Left lung (tissue), 10 donors: ENCODE results near the gene PLEKHG5. TPM values are rescaled to one million over a fixed set of nuclear protein-coding genes. Genes with fewer than 3 reads are reported as not detected.

Experiments used
- ATAC-seq: fragments of 200-7000 bp; cut with Tn5 transposase; one replicate; pipeline ENCODE4 v1.9.1; 2020; ENCODE audit warnings: moderate library complexity
- DNase-seq, 4 donors: peaks; one replicate each; pipeline ENCODE4 v3.0.0-alpha.2; 2013 to 2020
- H3K27ac ChIP-seq, 2 donors: fragments of 200-600 bp; sonication (generic) in 1 of 2; one replicate each; pipeline versions ENCODE4 v1.5.0 to v1.8.0; 2020 to 2021
- H3K27me3 ChIP-seq, 2 donors: fragments of 200-600 bp; sonication (generic) in 1 of 2; one replicate each; pipeline versions ENCODE4 v1.5.0 to v1.8.0; 2020 to 2021
- H3K36me3 ChIP-seq, 2 donors: fragments of 200-600 bp; sonication (generic) in 1 of 2; one replicate each; pipeline versions ENCODE4 v1.5.0 to v1.8.0; 2020 to 2021
- H3K4me1 ChIP-seq, 2 donors: fragments of 200-600 bp; one replicate each; pipeline ENCODE4 v1.8.0; 2021
- H3K4me3 ChIP-seq, 2 donors: fragments of 200-600 bp; sonication (generic) in 1 of 2; one replicate each; pipeline versions ENCODE4 v1.5.0 to v1.8.0; 2020 to 2021; ENCODE audit warnings: mild to moderate bottlenecking in 1 of 2
- H3K9me3 ChIP-seq, 2 donors: fragments of 200-600 bp; sonication (generic) in 1 of 2; one replicate each; pipeline versions ENCODE4 v1.5.0 to v1.8.0; 2020 to 2021
- intact Hi-C, 2 donors: fragments of 100-400 bp; cut with DNase I; formaldehyde crosslinking; loops; one replicate each; pipeline versions ENCODE4 v1.11.2 to v1.14.2; 2022
- polyA plus RNA-seq, 6 donors: library from polyadenylated mRNA; unstranded; fragments of 120-200 nt; gene quantifications; one replicate each; pipeline ENCODE4 v1.2.1, GENCODE V29; 2013; ENCODE audit not compliant: insufficient read length in 6 of 6
- total RNA-seq, 2 donors: library from RNA; stranded (reverse); fragmentation: NEBNext Ultra II Directional; extraction: Animal tissue kit (Norgen Biotek cat#: 25700); gene quantifications; one replicate each; pipeline ENCODE4 v1.2.1, GENCODE V29; 2021
- TF ChIP-seq, protein P1 (sequence below), 2 donors: fragments of 200-600 bp; sonication (generic) in 1 of 2; IDR thresholded peaks; one replicate each; pipeline versions ENCODE4 v1.5.0 to v1.8.0; 2021; ENCODE audit warnings: antibody characterized with exemption in 2 of 2
- donor health status: DM: no; HTN: yes; CAD: no.
- donor health status: DM: no; HTN: no; CAD: no.

The PLEKHG5 gene
- total and polyA plus RNA-seq, 8 donors: 6.3 to 35.7 (median 28.8) TPM

DNA sequence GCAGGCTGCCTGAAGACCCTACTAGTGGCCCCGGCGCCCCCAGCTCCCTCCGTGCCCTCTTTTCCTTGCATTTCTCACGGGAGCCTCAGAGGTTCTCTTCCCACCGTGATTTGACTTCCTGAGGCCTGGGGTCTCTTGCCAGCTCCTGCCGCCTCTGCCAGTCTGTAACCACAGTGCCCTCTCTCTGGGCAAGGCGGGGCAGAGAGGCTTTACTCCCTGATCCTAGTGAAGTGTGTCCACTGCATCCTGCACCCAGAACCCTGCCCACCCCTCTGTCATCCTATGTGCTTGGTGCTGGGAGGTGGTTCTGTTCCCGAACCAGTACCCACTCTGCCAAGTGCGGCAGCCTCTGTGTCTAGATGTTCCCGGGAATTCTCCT lies 64.5 kb downstream of the PLEKHG5 start:
- intact Hi-C loops: no loop called here
- no peak overlapping the region for H3K27ac ChIP-seq
- DNase-seq (no peak), ATAC-seq (no peak)
- no peaks in the 10 kb centered on the region for H3K9me3 ChIP-seq
- TF ChIP-seq, protein P1, sequence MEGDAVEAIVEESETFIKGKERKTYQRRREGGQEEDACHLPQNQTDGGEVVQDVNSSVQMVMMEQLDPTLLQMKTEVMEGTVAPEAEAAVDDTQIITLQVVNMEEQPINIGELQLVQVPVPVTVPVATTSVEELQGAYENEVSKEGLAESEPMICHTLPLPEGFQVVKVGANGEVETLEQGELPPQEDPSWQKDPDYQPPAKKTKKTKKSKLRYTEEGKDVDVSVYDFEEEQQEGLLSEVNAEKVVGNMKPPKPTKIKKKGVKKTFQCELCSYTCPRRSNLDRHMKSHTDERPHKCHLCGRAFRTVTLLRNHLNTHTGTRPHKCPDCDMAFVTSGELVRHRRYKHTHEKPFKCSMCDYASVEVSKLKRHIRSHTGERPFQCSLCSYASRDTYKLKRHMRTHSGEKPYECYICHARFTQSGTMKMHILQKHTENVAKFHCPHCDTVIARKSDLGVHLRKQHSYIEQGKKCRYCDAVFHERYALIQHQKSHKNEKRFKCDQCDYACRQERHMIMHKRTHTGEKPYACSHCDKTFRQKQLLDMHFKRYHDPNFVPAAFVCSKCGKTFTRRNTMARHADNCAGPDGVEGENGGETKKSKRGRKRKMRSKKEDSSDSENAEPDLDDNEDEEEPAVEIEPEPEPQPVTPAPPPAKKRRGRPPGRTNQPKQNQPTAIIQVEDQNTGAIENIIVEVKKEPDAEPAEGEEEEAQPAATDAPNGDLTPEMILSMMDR (IDR thresholded peaks at IDR 0.05): no peak
- peaks cover 32 to 96% of the 10 kb centered on the region in 2 donors for H3K27me3 ChIP-seq
- no peaks in the 10 kb centered on the region for H3K36me3 ChIP-seq
- peaks cover 9 to 24% of the 10 kb centered on the region in 2 donors for H3K4me1 ChIP-seq
- no peak overlapping the region for H3K4me3 ChIP-seq

- Histone ChIP-seq H3K27ac (no peak overlapping the region), H3K36me3 (no peaks in the 10 kb centered on the region), H3K9me3 (no peaks in the 10 kb centered on the region), H3K4me1 (peaks cover 9 to 24% of the 10 kb centered on the region in 2 donors), H3K4me3 (no peak overlapping the region), H3K27me3 (peaks cover 32 to 100% of the 10 kb centered on the region in 2 donors)
- DNase-seq: no peak
- ATAC-seq: no peak
- intact Hi-C loops: no loop called here
- TF ChIP-seq, protein P1 (IDR thresholded peaks at IDR 0.05): no peak
Measured at GRCh38 chr1:6426277-6426971, 65.0 kb downstream of the PLEKHG5 start.

DNA sequence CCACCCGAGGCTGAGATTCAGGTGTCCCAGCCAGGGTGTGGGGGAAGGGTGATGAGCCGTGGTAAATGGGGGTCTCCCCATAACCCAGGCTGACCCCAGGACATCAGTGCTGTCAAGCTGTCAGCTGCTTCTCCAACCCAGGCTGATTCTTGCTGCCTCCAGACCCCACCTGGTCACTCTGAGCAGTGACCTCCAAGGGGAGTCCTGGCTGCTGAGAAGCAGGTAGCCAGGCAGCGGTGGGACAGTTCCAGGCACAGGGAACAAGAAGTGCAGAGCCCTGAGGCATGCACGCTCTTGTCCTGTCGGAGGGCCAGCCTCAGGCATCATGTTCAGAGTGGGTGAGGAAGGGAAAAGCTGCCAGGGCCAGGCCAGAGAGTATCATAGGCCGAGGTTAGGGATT lies 65.8 kb downstream of the PLEKHG5 start:
- H3K4me1 ChIP-seq: peaks cover 9 to 25% of the 10 kb centered on the region in 2 donors
- no peaks in the 10 kb centered on the region for H3K9me3 ChIP-seq
- TF ChIP-seq, protein P1 (IDR thresholded peaks at IDR 0.05): no peak
- no peak overlapping the region for H3K27ac ChIP-seq
- H3K36me3 ChIP-seq: no peaks in the 10 kb centered on the region
- no peak overlapping the region for H3K4me3 ChIP-seq
- intact Hi-C loops: no loop called here
- H3K27me3 ChIP-seq: peaks cover 37 to 100% of the 10 kb centered on the region in 2 donors
- DNase-seq (no peak), ATAC-seq (no peak)

- ATAC-seq: peak; percentile 41
- peaks cover 44 to 100% of the 10 kb centered on the region in 2 donors for H3K27me3 ChIP-seq
- no peaks in the 10 kb centered on the region for H3K36me3 ChIP-seq
- DNase-seq: peak in 1 of 4 donors; percentile 76
- H3K27ac ChIP-seq: no peak within 1 kb of the TSS
- TF ChIP-seq, protein P1 (IDR thresholded peaks at IDR 0.05): no peak
- H3K4me3 ChIP-seq: no peak within 1 kb of the TSS
- intact Hi-C loops: no loop called here
- H3K4me1 ChIP-seq: peaks cover 15 to 33% of the 10 kb centered on the region in 2 donors
- no peaks in the 10 kb centered on the region for H3K9me3 ChIP-seq
Measured at GRCh38 chr1:6424619-6425593, 66.6 kb downstream of the PLEKHG5 start, which contains the start of gene ESPN. Gene ESPN, plus strand, starts transcription at chr1:6424776. Its CDS starts 180 bp downstream, at chr1:6424956.
